ENCODE results near the gene MAGEB1. TPM values are rescaled to one million over a fixed set of nuclear protein-coding genes. Genes with fewer than 3 reads are reported as not detected.

Gene MAGEB1
- polyA plus RNA-seq, 3 donors: not detected

GRCh38 chrX:30259927-30260326 is 13.0 kb downstream of the MAGEB1 start:
- no peaks in the 10 kb centered on the region for H3K4me1 ChIP-seq (ENCODE audit: control insufficient read depth in 1 of 2, insufficient read depth in 2 of 2, low read length in 2 of 2)
- H3K4me2 ChIP-seq (replicated peaks; ENCODE audit: extremely low read depth, low read length, poor library complexity, severe bottlenecking): no peak overlapping the region
- DNase-seq: no peak
- peaks cover 0 to 1% of the 10 kb centered on the region in 2 donors for H3K27me3 ChIP-seq (ENCODE audit: control insufficient read depth in 2 of 2, insufficient read depth in 2 of 2, low read length in 2 of 2)
- Mint-ChIP-seq H3K27ac (no peak overlapping the region), H3K27me3 (ENCODE audit: low read depth in 3 of 3) (peaks cover 0 to 2% (median 0%) of the 10 kb centered on the region in 3 donors), H3K9me3 (peaks cover 0 to 5% (median 3%) of the 10 kb centered on the region in 7 donors), H3K36me3 (no peaks in the 10 kb centered on the region), H3K4me1 (no peaks in the 10 kb centered on the region), H3K4me3 (no peak overlapping the region)
- no peak overlapping the region for H3K27ac ChIP-seq (ENCODE audit: low read depth in 1 of 2, low read length in 2 of 2)
- WGBS (ENCODE audit: insufficient coverage): 80% methylated on average over 2 of the region's 2 CpGs
- TF ChIP-seq CTCF (IDR thresholded peaks at IDR 0.05): no peak
- no peaks in the 10 kb centered on the region for H4K20me1 ChIP-seq (ENCODE audit: insufficient read depth, low read length)
- intact Hi-C loops (cut with micrococcal nuclease): no loop called here
- H2AFZ ChIP-seq (ENCODE audit: insufficient read depth, low read depth, low read length, poor library complexity, severe bottlenecking): no peak overlapping the region
- no peak overlapping the region for H3K9ac ChIP-seq (ENCODE audit: insufficient read depth, low read length, poor library complexity, severe bottlenecking)
- no peak overlapping the region for H3K4me3 ChIP-seq (replicated peaks in 1 of 3; ENCODE audit: low read depth in 2 of 3, low read length in 3 of 3)
- no peaks in the 10 kb centered on the region for H3K36me3 ChIP-seq (replicated peaks in 1 of 2; ENCODE audit: control insufficient read depth in 1 of 2, insufficient read depth in 2 of 2, low read length in 2 of 2)
- H3K79me2 ChIP-seq (ENCODE audit: insufficient read depth, low read length): no peaks in the 10 kb centered on the region
- H3K9me3 ChIP-seq (replicated peaks in 1 of 2; ENCODE audit: control insufficient read depth in 1 of 2, insufficient read depth in 1 of 2, low read length in 2 of 2): peaks cover 0 to 5% of the 10 kb centered on the region in 2 donors

DNA sequence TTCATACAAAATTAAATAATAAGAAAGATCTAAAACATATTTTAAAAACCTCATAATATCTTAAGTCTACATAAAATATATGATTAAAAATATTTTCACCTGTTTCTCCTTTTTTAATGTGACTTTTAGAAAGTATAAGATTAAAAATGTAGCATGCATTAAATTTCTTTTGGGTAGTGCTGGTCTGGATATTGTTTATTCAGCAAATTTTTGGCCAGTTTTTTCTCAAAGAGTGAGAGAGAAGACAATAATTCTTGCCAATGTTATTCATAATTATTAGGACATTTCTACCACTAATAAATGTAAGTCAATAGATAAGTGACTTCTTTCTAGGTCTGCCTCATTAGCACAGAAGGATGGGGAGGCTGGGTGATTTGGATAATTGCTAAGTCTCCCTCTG is 14.1 kb downstream of the MAGEB1 start:
- no peaks in the 10 kb centered on the region for H3K79me2 ChIP-seq (ENCODE audit: insufficient read depth, low read length)
- H3K9me3 ChIP-seq (replicated peaks in 1 of 2; ENCODE audit: control insufficient read depth in 1 of 2, insufficient read depth in 1 of 2, low read length in 2 of 2): peaks cover 0 to 5% of the 10 kb centered on the region in 2 donors
- H2AFZ ChIP-seq (ENCODE audit: insufficient read depth, low read depth, low read length, poor library complexity, severe bottlenecking): no peak overlapping the region
- H3K4me1 Mint-ChIP-seq: no peaks in the 10 kb centered on the region
- H3K36me3 ChIP-seq (replicated peaks in 1 of 2; ENCODE audit: control insufficient read depth in 1 of 2, insufficient read depth in 2 of 2, low read length in 2 of 2): no peaks in the 10 kb centered on the region
- intact Hi-C loops (cut with micrococcal nuclease): no loop called here
- H3K4me1 ChIP-seq (ENCODE audit: control insufficient read depth in 1 of 2, insufficient read depth in 2 of 2, low read length in 2 of 2): no peaks in the 10 kb centered on the region
- H3K9ac ChIP-seq (ENCODE audit: insufficient read depth, low read length, poor library complexity, severe bottlenecking): no peak overlapping the region
- no peak overlapping the region for H3K27ac Mint-ChIP-seq
- no peak for DNase-seq
- H4K20me1 ChIP-seq (ENCODE audit: insufficient read depth, low read length): no peaks in the 10 kb centered on the region
- H3K4me2 ChIP-seq (replicated peaks; ENCODE audit: extremely low read depth, low read length, poor library complexity, severe bottlenecking): no peak overlapping the region
- no peak overlapping the region for H3K27ac ChIP-seq (ENCODE audit: low read depth in 1 of 2, low read length in 2 of 2)
- no peaks in the 10 kb centered on the region for H3K36me3 Mint-ChIP-seq
- peaks cover 0 to 2% of the 10 kb centered on the region in 2 donors for H3K27me3 ChIP-seq (ENCODE audit: control insufficient read depth in 2 of 2, insufficient read depth in 2 of 2, low read length in 2 of 2)
- no peak for TF ChIP-seq CTCF (IDR thresholded peaks at IDR 0.05)
- no peak overlapping the region for H3K4me3 ChIP-seq (replicated peaks in 1 of 3; ENCODE audit: low read depth in 2 of 3, low read length in 3 of 3)
- H3K9me3 Mint-ChIP-seq: peaks cover 0 to 3% (median 2%) of the 10 kb centered on the region in 7 donors
- H3K4me3 Mint-ChIP-seq: no peak overlapping the region
- peaks cover 0 to 2% (median 0%) of the 10 kb centered on the region in 3 donors for H3K27me3 Mint-ChIP-seq (ENCODE audit: low read depth in 3 of 3)

Measured in CD14-positive monocyte (primary cell).